Activated CD8-positive, alpha-beta memory T cell treated with anti-CD3 and anti-CD28 coated beads for 48 hours (primary cell): ENCODE results near the gene MEFV.
"Not testable (repeated sequence)": the region's sequence is repeated elsewhere in the genome, so short reads cannot be mapped to it uniquely, and the experiment has no call there.

Experiments used
- DNase-seq, 3 experiments: peaks; one replicate each; pipeline ENCODE4 v3.0.0-alpha.2; 2020; ENCODE audit warnings: low read depth in 2 of 3, low spot score in 2 of 3

The MEFV gene, protein sequence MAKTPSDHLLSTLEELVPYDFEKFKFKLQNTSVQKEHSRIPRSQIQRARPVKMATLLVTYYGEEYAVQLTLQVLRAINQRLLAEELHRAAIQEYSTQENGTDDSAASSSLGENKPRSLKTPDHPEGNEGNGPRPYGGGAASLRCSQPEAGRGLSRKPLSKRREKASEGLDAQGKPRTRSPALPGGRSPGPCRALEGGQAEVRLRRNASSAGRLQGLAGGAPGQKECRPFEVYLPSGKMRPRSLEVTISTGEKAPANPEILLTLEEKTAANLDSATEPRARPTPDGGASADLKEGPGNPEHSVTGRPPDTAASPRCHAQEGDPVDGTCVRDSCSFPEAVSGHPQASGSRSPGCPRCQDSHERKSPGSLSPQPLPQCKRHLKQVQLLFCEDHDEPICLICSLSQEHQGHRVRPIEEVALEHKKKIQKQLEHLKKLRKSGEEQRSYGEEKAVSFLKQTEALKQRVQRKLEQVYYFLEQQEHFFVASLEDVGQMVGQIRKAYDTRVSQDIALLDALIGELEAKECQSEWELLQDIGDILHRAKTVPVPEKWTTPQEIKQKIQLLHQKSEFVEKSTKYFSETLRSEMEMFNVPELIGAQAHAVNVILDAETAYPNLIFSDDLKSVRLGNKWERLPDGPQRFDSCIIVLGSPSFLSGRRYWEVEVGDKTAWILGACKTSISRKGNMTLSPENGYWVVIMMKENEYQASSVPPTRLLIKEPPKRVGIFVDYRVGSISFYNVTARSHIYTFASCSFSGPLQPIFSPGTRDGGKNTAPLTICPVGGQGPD

DNA sequence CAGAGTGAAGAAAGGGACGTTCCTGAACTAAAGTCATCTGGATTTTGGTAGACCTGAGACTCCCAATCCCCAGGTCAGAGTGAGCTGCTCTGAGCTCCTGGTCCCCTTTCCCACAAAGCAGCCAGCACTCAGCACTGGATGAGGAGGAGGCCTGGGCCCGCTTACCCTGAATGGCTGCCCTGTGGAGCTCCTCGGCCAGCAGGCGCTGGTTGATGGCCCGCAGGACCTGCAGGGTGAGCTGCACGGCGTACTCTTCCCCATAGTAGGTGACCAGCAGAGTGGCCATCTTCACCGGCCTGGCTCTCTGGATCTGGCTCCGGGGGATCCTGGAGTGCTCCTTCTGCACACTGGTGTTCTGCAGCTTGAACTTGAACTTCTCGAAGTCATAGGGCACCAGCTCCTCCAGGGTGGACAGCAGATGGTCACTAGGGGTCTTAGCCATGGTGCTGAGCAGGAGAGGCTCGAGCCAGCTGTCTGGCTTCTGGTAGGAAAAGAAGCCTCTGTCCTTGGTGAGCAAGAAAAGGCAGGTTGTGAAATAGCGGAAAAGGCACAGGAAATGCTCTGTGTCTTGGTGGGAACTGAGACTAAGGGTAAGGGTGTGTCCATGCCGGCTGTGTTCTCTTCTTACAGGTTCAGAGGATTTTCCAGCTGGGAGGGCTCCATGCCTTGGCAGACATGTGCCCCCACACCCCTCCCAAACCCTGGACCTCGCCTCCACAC is at the start of gene MEFV:
Gene MEFV, minus strand, starts transcription at position 488 of the 720 bp plus-strand sequence. Its CDS starts 46 bp downstream, at position 442.
- no peak for DNase-seq

DNA sequence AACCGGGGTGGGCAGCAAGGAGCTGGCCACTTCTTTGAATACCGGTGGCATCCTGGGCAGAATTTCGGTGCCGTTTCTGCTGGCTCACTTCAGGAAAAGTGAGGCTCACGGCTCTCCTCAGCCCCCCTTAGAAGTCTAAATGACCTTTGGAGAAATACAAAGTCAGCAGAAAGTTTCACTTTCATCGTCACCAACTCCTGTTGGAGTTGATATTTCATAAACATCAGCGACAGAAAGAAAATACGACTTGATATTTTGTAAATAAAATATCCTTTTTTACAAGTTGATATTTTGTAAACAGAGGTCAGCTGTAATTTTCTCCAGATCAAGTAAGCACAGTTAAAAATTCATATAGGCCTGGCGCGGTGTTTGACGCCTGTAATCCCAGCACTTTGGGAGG is 49.6 kb upstream of the MEFV start:
- no peak for DNase-seq

DNA sequence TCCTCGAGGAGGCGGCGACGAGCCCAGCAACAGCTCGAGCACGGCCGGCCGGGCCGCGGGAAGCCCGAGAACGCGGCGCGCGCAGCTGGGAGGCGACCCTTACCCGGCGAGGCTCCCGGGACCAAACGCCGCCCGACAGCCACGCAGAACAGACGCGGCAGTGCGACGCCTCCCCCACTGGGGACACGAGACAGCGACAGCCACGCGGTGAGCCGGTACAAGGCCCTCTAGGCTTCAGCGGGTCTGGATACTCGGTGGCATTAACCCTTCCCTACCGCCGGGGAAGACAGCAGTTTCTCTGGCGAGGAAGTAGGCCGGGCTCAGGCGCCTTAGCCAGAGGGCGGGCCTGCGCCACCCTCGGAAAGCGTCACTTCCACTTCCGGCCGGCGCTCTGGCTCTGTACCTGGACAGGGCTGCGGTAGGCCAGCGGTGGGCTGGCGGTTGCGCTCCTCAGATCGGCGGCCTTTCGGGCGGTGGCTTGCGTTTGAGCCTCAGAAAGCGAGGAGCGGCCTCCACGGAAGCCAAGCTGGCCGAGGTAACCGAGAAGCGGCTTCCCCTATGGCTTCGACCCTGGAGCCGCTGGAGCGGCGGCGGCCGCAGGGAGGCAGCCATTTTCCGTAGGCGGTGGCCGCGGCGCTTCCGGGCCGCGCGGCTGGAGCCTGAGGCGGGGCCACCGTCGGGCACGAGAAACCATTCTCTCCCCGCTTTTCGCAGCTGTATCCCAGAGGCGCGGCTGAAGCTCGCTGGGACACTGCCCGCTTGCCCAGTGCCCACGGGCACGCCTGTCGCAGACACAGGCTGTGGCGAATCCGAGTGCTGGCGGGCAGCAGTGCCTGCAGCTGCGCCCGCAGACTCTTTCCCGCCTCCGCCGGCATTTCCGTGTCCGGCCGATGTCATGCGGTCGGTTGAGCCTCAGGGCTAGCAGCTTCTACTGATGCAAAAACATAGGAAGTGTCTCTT is 49.0 kb upstream of the MEFV start, which contains the start of the genes TIGD7 and ZNF75A:
Gene TIGD7, minus strand, starts transcription at position 322 of the 960 bp plus-strand sequence. CDS start 4,816 bp downstream, outside the sequence.
Gene ZNF75A, plus strand, starts transcription at position 389 of the 960 bp plus-strand sequence. CDS start 2,932 bp downstream, outside the sequence.
- DNase-seq: peak; percentile 56 to 67 (median 65)

DNA sequence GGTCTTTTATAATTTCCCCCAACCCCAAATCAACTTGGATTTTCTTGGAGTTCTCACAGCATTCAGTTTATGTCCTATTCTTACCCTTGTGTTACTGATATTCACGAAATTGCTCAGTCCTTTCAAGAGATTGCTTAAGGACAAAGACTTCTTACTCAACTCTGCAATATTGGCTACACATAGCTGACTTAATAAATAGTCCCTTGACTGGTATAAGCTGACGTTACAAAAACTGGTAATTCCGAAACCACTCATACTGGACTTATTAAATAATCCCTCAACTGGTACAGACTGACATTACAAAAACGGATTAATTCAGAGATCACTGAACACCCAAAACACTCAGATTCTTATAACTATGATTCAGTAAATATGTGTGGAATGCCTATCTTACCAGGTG is 47.9 kb upstream of the MEFV start:
- DNase-seq: no peak

DNA sequence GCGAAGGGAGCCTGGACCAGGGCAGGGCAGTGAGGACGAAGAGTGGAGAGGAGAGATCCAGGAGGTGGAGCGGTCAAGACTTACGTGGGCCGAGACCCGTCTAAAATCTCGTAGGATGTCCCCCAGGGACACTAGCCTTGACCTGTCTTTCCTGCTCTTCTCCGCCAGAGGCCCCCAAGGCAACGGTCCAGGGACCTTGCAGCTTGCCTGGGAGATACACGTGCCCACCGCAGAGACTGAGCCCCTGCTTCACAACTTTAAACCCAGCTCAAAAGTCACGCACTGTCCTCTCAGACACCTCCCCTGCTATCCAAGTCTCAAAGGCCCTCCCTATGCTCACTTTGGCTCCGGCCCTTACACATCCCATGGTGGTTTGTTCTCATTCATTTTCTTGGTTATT is 39.4 kb upstream of the MEFV start:
- no peak for DNase-seq

DNA sequence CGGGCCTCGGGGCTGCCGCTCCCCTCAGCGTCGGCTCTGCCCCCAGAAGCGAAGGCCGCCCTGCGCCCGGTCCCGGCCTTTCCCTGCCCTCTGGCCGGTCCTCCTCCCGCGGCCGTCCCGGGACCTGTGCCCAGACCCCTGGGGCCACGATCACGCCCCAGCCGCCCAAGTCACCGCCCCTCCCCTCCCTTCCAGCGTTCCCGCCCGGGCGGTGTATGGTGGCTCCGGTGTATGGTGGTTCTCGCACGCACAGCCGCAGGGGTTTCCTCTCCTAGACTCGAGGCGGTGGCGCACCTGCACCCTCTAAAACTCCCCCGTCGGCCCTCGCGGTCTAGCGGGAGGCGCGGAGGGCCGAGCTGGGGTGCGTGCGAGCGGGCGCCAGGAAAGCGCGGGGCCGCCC is 38.8 kb upstream of the MEFV start:
- no peak for DNase-seq

DNA sequence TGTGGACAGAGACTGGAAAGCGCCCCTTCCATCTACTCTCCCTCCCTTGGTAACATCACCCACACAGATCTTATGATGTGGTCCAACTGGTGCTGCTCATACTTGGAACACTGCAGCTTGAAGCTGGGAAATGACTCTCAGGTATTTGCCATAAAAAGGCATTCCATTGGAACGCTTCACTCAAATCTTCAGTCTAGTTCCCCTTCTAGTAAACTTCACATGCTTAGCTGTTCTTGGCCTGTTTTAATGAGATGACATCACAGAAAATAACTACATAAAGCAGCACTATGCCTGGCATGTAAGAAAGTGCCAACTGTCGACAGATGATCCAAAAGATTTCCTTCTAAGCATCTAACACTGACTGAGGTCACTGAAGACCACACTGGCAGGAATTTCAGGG is 36.2 kb upstream of the MEFV start:
- no peak for DNase-seq

DNA sequence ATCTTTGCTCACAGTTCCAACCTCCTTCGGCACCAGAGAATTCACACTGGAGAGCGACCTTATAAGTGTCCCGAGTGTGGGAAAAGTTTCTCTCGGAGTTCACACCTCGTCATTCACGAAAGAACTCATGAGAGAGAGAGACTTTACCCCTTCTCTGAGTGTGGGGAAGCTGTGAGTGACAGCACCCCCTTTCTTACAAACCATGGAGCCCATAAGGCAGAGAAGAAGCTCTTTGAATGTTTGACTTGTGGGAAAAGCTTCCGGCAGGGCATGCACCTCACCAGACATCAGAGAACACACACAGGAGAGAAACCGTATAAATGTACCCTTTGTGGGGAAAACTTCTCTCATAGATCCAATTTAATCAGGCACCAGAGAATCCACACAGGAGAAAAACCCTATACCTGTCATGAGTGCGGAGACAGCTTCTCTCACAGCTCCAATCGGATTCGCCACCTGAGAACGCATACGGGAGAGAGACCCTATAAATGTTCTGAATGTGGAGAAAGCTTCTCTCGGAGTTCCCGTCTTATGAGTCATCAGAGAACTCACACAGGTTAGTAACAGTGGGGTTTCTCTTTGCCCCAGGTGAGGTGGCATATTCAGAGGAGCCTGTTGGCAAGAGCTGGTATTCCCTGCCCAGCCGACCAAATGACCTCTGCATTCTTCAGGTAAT is 33.7 kb upstream of the MEFV start:
- DNase-seq: no peak

DNA sequence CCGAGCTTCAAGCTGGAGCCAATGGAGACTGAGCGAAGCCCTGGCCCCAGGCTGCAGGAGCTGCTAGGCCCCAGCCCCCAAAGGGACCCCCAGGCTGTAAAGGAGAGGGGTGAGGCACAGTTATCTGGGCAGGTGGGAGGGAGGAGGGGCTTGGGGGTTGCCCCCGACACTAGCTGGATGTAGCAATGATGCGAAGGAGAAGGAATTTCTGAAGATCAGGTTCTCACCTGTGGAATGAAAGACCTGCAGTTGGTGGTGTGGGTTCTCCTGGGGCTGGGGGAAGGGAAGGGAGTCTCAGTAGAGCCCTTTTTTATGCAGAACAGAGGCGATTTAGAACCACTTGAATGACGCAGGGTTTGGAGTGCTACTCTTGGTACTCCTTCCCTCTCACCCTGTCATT is 28.7 kb upstream of the MEFV start:
- DNase-seq: no peak

DNA sequence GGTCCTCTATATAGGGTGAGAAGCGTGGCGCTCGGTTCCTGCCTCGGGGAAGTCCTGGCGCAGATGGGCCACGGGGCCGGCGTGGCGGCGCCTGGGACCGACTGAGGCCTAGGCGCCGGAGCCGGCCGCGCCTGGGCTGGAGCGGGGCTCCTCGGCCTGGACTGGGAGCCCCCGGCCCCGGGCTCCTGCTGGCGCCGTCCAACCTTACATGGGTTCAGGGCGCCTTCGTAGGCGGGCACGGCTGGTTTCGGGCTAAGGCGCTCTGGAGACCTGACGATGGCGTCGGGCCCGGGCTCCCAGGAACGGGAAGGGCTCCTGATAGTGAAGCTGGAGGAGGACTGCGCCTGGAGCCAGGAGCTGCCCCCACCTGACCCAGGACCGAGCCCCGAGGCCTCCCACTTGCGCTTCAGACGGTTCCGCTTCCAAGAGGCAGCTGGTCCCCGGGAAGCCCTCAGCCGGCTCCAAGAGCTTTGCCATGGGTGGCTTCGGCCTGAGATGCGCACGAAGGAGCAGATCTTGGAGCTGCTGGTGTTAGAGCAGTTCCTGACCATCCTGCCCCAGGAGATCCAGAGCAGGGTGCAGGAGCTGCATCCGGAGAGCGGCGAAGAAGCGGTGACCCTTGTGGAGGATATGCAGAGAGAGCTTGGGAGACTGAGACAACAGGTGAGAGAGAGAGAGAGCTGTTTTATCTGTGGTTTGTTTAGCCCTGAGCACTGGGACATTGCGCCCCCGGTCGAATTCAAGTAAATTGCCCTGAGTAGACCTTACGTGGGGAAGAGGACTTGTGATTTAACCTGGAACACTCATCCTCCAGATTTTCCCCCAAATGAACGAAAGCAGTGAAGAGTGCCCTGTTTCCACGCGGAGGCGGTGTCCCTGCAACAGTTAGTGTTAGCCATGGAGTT is 27.4 kb upstream of the MEFV start:
- DNase-seq: no peak

DNA sequence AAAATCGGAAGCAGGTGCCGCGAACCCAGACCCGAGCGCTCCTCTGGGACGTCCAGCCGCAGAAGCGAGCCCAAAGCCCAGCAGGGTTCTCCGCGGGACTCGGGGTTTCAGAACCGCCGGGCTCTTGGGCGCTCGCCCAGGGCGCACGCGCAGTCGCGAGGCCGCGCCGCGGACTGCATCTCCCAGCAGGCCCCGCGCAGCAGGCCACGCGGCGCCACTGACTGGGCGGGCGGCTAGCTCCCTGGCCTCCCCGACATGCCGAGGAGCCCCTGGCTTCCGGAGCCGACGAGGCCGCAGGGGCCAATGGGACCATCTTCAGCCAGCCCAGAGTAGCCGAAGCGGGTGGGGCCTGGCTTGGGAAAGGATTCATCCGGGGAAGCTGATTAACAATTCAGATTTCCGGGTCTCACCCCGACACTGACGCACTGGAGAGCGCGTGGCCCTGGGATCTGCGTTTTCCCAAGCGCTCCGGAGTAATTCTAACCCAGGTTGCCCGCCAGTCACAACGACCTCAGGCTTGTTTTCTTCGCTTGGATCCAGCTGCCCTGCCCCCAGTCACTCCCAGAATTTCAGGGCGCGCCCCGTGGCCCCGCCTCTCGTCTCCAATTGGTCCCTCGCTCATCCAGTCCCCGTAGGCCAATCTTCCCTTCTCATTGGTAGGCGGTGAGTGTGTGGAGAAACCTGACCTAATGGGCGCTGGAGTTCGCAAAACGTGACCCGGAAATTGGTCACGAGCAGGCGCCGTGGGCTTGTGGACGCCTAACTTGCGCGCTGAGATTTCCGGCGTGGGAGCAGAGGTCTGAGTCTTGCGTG is 26.5 kb upstream of the MEFV start, which contains the start of gene ZNF263:
Gene ZNF263, plus strand, starts transcription at position 762 of the 813 bp plus-strand sequence. CDS start 328 bp downstream, outside the sequence.
- peak; percentile 75 to 88 (median 82) for DNase-seq

DNA sequence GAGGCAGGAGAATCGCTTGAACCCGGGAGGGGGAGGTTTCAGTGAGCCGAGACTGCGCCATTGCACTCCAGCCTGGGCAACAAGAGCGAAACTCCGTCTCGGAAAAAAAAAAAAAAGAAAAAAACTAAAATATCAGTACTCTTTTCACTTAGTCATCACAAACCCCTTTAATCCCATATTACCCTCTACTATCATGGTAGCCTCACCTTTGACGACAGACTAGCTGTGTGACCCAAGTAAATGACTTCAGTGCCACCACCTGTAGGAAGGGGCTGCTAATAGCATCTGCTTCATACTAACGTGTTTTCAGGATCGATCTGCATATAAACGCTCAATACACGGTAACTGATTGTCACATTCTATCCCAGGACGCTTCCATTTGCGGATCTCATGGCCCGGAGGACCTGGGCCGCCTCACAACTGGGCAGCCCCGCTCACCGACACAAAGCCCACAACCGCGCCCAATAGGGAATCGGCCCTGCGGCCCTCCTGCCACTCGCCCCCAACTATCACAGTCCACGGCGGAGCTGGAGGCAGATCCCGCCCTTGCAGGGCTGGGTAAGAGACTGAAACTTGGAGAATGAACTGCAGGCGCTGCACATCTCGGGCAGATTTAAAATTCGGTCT is 25.8 kb upstream of the MEFV start:
- peak in 1 of 3 experiments; percentile 9 for DNase-seq

DNA sequence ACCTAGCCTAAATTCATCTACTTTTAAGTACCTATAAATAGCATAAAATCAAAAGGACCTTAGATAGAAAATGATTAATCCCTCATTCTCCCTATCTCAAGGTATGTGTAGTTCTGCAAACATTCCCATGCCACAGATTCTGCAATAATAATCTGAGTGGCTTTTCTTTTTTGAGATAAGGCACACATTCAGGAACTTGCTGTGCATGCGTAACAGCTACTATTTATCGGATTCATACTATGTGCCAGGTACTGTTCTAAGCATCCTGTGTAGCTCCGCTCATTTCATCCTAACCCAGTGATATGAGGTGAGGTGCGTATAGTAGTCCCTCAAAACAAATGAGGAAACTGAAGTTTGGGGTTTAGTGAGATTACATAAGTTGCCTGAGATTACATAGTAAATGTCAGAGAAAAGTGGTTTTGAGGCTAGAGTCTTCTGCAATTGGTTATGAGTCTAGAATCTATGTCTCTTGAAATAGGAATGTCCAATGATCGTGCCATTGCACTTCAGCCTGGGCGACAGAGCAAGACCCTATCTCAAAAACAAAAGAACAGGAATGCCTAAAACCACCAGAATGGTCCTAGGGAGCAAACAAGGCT is 24.9 kb upstream of the MEFV start:
- no peak for DNase-seq

DNA sequence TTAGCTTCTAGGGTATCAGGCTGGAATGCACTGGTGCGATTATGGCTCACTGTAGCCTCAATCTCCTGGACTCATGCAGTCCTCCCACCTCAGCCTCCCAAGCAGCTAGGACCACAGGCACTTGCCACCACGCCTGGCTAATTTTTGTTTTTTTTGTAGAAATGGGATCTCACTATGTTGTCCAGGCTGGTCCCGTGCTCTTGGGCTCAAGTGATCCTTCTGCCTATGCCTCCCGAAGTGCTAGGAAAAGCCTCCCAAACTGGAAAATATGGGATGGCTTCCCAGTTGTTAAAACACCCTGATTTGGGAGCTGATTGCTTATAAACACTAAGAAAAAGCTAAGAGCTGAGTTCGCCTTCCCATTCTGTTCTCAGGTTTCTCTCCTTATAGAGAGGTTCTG is 20.2 kb upstream of the MEFV start:
- no peak for DNase-seq

DNA sequence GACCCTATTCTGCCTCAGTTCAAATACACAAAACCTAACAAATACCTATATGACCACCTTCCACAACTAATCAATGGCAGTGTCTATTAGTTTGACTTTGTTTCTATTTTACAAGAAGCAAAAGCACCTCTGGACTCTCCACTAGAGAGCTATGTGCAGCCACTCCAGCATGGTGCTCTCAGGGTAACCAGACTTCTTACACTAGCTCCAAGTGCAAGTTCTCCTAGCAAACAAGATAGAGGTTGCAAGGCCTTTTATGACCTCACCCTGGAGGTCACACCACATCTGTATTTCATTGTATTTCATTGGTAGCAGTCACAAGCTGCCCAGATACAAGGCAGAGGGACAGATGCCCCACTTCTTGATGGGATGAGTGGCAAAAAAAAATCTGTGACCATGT is 18.5 kb upstream of the MEFV start:
- no peak for DNase-seq

DNA sequence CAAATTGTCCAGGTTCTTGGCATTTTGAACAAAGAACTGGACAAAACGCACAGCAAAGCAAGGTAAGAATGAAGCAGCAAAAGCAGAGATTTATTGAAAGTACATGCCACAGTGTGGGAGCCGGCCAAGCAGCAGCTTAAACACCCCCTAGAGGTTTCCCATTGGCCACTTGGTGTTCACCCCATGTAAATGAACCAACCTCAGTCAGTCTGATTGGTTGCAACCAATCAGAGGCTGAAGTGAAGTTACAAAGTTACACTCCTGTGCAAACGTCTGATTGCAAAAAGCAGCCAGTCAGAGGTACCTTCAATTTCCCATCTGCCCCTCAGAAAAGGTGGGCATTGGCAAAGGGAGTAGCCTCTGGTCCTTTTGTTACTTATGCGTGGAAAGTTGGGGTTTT is 18.1 kb upstream of the MEFV start:
- DNase-seq: no peak

DNA sequence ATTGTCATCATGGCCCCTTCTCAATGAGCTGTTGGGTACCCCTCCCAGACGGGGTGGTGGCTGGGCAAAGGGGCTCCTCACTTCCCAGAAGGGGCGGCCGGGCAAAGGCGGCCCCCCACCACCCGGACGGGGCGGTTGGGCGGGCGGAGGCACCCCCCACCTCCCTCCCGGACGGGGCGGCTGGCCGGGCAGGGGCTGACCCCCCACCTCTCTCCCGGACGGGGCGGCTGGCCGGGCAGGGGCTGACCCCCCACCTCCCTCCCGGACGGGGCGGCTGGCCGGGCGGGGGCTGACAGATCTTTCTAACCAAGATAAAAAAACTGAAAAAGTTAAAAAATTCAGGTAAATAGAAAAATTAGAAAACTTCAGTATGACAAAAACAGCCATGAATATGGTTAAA is 14.8 kb upstream of the MEFV start:
- not testable (repeated sequence) for DNase-seq
